GM21529 (cell line): Measurements from ENCODE around the gene KIF1A.

Experiments
- ATAC-seq: cut with Tn5 transposase; IDR thresholded peaks from one replicate; pipeline ENCODE4 v1.9.1; 2021; ENCODE audit not compliant: unreplicated experiment

KIF1A gene

DNA sequence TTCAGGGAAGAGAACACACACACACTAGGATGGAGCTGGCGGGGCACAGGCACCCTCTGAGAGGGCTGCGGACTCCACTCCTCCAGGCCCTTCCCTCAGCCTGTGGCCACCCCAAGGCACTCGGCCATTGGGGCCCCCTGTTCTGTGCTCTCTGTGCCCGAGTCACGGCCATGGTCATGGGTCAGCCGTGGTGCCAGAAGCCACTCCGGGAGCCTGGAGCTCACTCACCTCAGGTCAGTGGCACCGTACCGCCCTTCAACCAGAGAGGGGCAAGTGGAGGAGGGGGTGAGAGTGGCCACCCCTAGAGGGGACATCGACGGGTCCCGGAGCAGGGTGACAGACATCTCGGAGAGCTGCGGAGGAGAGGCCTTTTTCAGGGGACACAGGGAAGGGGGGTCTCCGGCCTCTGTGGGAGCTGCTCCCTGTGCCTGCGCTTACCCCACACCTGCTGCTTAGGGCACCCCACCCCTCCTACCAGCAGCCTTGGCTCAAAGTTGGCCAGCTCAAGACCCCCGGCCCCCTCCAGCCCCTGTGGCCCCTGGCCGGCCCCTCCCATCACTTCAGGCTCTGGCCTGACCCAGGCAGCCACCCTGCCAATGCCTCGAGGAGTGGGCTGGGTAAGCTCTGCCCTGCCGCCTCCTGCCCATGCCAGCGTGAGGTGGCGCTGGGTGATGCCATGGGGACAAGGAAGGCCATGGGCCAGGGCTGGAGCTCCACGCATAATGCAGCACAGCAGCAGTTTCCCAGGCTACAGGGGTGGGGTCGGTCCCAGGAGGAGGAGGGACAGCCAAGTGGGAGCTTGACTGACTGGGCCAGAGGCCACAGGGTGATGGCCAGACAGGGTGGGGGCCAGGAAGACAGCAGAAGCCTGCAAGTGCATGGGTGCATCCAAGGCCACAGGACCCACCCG lies 99.1 kb downstream of the KIF1A start:
- ATAC-seq: no peak

DNA sequence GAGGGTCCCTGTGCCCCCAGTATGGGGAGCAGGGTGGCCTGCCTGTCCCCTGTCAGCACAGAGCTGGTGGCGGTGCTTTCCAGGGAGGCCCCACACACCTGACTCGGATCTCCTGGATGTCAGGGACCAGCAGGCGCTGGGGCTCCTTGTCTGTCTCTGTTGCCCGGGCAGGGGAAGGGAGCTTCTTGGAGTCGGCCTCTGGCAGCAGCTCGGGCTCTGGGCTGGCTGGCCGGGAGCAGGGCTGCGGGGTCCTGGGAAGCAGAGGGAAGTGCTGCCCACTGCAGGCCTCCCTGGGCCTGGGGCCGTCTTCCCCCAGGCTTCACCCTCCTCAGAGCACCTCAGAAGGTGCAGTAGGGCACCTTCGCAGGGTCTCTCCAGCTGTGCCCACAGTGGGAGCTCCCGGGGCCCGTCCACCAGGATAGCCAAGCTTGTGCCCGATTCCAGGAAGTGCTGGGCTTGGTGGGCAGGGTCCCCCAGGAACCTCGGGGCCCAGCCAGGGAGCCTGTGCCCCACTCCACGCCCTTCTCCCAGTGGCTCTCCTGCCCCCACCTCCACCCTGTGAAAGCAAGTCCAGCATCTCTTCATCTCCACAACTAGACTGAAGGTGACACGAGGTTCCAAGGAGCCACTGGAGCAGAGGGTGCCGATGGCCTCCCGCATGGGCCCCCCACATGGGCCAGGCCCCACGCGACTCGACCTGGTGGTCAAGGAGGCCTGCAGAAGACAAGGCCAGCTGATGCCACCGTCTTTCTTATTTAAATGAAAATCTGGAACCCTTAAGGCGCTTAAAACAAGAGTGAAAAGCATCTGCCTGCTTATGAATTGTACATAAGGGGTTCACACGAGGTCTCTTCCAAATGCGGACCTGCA lies 100.1 kb downstream of the KIF1A start:
- ATAC-seq: no peak

DNA sequence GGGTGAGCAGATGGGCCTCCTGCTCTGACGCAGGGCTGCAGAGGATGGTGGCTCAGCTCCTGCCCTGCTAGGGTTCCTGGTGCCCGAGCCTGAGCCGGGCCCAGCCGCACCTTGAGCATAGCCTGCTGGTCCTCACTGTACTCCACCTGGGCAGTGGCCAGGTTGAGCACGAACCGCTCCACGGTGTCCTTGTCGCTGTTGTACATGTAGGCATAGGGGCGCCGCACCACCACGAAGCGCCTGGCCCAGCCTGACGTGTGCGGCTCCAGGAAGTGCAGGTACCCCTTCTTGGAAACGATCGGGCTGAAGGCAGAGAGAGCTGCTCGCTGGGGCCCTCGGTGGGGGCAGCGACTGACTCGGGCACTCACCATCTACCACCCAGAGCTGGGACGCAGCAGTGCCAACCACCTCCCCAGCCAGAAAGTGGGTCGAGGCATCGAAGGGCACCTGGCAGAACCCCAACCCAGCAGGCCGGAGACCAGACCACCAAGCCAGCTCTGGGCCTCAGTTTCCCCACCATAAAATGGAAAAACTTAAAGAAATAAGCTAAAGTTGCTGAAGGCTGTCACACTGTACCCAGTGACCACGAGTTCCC lies 101.0 kb downstream of the KIF1A start:
- no peak for ATAC-seq

DNA sequence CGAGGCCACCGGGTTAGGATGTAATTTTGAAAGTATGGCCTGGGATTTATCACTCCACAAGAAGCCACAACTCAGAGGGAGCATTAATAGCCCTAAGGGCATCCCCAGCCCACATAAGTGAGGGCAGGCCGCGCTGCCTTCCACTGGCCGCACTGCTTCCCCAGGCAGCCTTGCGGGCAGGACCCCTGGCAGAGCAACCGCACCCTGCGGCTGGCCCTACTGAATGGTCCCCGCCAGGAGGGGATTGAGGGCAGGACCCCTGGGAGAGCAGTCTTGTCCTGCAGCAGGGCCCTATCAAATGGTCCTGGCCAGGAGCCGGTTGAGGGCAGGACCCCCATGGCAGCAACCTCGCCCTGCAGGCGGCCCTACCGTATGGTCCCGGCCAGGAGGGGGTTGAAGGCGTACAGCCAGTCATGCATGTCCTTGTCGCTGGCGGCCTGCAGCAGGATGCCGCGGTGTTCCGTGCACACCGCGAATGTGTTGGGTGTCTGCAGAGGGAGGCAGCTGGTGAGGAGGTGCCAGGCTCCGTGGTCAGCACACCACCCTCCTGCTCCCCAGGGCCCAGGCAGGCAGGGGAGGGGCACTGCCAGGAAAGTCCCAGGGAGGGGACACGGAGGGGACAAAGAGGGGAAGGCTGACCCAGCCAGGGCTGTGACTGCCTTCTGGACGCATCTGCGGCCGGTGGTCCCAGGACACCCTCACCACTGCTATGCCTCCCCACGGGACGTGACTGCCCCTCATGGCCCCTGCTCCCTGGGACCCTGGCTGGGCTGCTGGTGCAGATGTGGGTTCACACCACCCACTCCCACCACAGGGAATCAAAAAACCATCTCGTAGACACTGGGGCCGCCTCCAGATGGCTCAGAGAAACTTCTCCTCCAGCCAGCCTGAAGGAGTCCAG lies 102.1 kb downstream of the KIF1A start:
- no peak for ATAC-seq

DNA sequence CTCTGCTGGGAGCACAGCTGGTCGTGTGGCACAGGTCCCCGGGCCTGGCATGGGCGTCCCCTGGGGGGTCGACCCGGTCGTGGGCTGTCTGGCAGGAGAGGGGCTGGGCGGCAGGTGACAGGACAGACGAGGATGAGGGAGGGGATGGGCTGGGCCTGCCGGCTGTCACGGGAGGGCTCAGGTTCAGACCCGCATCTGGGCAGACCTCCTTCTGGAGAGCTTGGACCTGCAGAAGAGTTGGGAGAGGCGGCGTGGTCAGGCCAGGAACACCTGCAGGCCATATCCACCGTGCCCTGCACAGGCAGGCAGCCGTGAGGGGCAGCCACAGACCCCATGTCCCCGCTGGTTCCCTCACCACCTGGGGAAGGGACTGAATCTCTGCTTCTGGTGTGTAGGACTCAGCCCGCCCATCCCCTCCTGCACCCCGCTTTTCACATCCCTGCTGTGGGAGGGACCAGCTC lies 102.8 kb downstream of the KIF1A start:
- no peak for ATAC-seq

DNA sequence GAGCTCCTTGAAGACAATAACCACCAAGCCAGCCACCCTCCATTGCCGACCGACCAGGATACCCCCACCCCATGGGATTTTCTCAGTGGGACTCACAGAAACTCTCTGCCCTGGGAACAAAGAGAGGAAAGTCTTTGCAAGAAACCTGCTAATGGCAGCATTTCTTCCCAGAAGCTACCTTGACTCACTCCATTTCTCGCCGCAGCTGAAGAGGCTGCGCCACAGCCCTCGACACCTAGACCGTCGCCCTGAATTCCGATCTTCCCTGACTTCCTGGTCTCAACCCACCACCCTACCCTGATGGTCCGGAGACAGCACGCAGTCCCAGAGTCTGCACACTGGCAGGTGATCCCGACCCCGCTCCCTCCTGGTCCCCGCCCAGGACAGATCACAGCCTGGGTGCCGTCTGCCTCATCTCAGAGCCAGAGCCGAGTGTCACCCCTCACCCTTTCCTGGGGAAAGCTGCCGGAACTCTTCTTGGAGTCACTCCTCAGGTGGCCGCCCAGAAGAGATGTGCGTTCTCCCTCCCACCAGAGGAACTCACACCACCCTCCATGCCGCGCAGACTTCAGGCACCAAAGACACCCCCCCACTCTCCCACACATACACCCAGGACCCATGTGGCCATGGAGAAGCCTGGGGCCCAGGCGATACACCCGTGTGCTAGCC lies 103.8 kb downstream of the KIF1A start:
- ATAC-seq: no peak

DNA sequence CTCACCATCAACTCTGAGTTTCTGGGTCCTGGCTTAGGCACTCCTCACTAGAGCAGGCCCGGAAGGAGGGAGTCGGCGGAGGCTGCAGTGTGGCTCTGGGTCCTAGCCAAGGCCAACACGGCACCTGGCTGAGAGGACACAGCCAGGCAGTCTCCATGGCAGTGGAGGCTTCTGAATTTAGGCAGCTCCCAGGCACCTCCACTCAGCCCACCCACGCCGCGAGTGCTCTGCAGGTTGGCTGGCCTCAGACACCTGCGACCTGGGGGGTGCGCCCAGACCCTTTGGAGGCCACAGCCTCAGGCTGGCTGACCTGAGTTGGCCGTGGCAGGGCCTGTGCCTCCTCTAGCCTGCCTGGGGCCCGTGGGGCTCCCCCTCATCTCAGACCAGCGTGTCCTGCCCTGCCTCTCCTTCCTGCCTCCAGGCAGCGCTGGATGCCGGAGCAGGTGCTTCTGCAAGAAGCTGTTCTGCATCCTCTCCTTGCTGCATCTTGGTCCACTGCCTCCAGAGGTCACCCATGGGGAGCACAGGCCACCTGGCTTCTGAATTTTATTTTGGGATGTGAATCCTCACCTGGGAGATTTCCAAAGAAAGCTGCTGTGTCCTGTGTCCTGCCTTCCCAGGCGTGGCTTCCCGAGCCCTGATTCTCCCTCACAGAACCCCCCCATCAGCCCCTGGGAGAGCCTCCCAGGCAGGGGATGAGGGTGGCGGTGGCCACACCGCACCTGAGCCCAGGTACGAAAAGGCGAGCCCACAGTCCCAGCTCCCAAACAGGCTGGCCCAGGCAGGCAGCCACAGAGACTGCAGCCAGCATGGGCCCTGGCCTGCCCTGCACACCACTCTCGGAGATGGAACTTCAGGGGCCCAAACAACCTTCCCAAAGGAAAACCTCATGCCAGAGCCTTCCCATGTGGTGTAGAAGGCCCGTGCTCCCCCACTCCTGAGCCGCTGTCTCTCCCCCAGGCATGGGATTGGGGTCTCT lies 105.0 kb downstream of the KIF1A start:
- ATAC-seq: no peak

DNA sequence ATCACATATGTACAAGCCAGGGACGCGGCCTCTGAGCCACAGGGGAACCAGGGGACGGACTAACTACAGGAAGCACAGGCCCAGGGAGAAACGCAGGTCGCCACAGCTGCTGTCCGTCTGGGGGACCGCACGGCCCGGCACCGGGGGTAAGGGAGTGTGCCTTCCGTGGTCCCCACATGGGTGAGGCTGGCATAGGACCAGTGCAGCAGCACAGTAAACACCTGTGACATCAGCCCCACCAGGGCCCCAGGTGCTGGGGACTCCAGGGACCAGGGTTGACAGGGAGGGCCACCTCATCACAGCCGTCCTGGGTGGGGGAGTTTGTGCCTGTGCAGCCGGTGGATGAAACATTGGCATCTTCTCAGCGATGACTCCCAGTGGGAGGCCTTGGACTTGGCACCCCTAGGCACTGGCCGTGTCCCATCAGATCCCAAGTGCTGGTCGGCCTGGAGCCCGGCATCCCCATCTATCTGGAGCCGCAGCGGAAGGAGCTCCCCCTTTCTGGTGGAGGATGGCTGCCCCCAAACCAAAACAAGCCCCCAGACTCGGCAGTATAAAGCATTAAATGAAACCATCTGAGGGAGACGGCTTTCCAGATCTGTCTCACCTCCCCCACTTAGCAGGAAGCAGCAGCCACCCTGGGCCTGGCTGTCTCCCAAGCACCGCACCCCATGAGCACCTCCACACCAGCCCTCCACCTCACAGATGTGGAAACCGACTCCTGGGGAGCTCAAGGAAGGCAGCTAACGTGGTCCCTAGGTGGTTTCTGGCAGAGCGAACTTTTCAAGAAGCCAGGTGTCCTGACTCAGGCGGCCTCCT lies 105.9 kb downstream of the KIF1A start:
- ATAC-seq: no peak

DNA sequence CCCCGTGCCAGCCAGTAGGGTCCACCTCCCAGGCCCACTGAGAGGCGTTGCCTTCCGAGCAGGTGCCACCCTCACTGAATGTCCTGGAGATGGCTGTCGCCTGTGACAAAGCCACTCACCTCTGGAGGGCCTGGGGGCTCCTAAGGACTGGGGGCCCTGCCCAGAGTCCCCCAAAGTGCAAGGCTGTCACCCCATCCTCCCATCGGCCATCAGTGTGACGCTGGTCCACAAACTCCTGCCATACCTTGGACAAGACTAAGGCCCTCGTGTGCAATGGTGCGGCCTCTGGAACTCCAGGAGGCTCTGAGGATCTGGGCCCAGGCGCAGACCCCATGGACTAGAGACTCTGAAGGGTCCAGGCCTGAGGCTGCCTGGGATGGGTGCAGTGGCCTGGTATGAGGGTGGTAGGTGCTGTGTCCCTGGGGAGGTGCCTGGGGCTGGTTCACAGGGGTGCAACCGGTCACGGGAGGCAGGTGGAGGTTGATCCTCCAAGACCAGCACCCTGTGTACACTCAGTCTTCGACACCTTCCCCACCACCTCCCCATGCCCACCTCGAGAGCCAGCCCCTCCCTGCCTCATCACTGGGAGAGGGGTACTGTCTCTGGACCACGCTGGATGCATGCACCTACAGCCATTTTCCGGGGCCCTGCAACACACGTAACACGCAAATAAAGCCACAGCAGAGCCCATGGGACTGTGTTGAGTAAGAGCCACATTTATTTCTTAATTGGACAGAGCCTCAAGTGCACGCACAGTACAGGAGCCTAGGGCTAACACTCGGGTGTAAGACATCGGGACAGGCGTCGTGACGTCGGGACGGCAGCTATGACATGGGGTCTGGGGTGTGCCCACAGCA lies 106.7 kb downstream of the KIF1A start:
- no peak for ATAC-seq

DNA sequence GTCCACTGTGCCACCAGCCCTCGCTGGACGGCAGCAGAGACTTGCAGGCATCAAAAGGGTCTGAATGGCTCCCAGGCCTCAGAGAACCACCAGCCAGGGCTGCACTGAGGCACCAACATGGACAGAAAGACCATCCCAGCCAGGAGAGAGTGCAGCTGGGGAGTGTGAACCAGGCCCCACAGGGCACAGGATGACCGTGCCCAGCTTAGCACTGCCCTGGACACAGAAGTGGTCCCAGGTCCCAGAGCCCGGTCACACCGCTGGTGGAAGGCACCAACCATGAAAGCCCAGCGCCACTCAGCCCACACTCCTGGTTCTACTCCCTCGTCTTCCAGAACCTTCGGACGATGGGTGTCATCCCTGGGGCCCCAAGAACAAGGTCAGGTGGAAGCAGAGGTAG lies 107.9 kb downstream of the KIF1A start:
- ATAC-seq: no peak

DNA sequence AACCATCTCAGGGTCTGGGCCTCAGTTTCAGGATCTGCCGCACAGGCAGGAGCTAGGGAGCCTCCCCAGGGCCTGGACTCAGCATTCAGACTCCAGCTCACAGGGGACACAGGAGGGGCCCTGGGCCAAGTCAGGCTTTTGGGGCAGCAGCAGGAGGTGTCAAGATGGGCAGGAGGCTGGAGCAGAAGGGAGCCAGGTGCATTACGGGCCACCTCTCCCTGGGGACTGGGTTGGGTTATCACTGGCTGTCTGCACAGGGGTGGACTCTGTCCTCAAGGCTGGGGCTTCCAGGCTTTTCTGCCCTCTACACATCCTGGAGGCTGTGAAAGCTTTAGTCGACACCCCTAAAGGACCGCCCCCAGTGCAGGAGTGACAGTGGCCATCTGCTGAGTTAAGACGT lies 108.3 kb downstream of the KIF1A start:
- ATAC-seq: no peak

DNA sequence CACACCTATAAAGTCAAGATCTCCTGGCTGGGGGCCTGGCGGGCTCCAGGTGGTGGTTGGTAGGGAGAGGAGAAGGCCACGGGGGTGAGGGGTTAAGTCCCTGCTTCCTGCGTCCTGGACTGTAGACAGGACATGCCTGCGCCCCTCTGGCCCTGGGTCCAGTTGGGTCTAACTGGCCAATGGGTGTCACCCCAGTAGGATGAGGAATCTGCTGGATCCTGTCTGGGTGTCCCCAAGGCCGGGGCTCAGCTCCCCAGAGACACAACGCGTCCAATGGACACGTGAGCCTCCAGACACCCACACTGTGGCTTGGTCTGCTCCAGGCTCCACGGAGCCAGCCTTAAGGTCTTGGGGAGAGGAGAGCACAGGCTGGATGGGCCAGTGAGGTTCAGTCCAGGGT lies 108.7 kb downstream of the KIF1A start:
- ATAC-seq: no peak

DNA sequence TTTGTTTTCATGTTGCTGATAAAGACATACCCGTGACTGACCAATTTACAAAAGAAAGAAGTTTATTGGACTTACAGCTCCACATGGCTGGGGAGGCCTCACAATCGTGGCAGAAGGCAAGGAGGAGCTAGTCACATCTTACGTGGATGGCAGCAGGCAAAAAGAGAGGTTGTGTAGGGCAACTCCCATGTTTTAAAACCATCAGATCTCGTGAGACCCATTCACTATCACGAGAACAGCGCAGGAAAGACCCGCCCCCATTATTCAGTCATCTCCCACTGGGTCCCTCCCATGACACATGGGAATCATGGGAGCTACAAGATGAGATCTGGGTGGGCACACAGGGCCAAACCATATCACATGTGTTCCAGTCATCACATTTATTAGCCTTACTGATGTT lies 111.6 kb downstream of the KIF1A start:
- no peak for ATAC-seq

DNA sequence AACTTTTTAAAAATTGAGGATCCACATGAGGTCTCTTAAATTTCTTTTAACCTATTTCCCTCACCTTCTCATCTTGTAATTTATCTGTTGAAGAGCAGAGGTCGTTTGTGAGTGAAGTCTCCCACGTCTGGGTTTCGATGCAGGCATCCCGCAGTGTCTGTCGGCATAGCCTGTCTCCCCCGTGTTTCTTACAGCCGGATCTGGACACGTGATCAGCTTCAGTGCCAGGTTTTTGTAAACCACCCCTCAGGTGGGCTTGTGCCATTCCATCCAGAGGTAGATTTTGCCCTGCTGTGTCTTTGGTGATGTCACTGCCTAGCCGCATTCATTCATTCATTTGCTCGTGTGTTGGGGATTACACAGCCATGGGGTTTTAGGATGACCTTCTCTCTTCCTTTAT lies 112.2 kb downstream of the KIF1A start:
- no peak for ATAC-seq

DNA sequence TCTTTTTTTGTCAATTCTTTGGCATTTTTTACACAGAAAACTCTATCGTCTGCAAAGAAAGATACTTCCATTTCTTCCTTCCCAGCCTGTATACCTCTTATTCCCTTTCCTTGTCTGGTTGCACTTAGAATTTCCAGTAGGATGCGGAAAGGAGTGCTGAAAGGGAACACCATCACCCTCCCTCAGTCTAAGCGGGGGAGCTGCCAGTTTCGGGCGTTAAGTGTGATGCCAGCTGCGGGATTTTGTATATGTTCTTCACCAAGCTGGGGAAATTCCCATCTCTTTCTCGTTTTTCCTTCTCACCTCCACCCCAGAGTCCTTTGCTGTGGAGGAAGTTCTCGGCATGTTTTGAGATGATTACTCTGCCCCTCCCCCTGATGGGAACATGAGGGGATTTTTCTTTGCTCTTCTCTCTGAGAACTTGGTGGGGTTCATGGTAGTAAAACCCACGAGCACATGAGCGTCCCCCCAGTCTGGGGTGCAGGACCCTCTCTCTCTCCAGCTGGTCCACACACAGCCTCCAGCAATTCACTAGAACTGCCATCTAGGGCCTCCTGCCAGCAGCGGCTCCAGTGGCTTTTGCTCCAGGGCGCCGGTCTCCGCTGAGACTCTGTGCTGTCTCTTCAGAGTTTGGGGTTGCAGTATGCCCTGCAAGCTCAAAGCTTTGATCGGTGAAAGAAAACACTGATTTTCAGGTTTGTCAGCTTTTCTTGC lies 112.8 kb downstream of the KIF1A start:
- no peak for ATAC-seq

DNA sequence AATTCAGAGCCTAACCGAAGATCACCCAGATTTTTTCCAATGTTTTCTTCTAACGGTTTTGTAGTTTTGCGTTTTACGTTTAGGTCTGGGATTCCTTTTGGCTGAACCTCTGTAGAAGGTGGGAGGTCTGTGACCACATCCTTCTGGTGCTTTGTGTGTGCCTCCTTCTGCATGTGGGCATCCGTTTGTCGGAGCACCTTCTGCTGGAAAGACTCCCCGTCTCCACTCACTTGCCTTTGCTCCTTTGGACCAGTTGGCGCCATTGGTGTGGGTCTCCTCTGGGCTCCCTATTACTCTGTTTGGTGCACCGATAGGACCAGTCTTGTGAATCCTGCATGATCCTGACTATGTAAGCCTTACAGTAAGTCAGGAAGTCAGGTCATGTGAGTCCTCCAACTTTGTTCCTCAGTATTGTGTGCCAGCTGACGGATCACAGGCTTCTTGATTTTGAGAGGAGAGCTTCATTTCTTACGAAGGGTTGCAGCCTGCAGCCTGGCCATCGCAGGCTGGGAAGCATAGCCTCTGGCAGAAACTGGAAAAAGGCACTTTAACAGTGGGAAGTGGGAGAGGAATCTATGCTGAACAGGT lies 114.7 kb downstream of the KIF1A start:
- ATAC-seq: no peak
